H1 (cell line): ENCODE results near the gene CMIP. TPM values are rescaled to one million over a fixed set of nuclear protein-coding genes. Genes with fewer than 3 reads are reported as not detected.

Experiments
- CTCF ChIA-PET: fragments of 300-600 bp; sonication (Branson Sonifier 250); formaldehyde crosslinking; loops from one replicate; lab custom pipeline; 2021; ENCODE audit not compliant: partially characterized antibody; lab: Charles Lee
- POLR2A ChIA-PET: fragments of 300-600 bp; sonication (Branson Sonifier 250); formaldehyde crosslinking; loops from one replicate; lab custom pipeline; 2021; ENCODE audit warnings: inconsistent platforms; ENCODE audit not compliant: partially characterized antibody; lab: Charles Lee
- DNase-seq, 2 experiments: peaks; one replicate each; pipeline versions ENCODE4 v3.0.0 to v3.0.0-alpha.2; 2010 to 2022; ENCODE audit warnings: low spot score in 2 of 2, low read depth in 1 of 2, mixed read lengths in 1 of 2
- FAIRE-seq: peaks from 2 replicates; lab custom pipeline; 2011; peaks lifted over from hg19 to GRCh38; lab: Jason Lieb, UNC
- H2AFZ ChIP-seq: 2 replicates; pipeline ENCODE4 v1.8.1; 2012; ENCODE audit warnings: low read length, inconsistent platforms
- H2AK5ac ChIP-seq: 2 replicates; pipeline ENCODE4 v1.6.1; 2013; ENCODE audit warnings: low read depth, low read length
- H2BK120ac ChIP-seq: replicated peaks from 2 replicates; pipeline ENCODE3; 2013; ENCODE audit warnings: low read depth, low read length, inconsistent platforms
- H2BK12ac ChIP-seq: 2 replicates; pipeline ENCODE4 v1.6.1; 2013; ENCODE audit warnings: low read depth, low read length
- H2BK15ac ChIP-seq: 2 replicates; pipeline ENCODE4 v1.6.1; 2013; ENCODE audit warnings: low read length
- H2BK20ac ChIP-seq: 2 replicates; pipeline ENCODE4 v1.6.1; 2013; ENCODE audit warnings: low read length
- H2BK5ac ChIP-seq: 2 replicates; pipeline ENCODE4 v1.6.1; 2013; ENCODE audit warnings: low read depth, low read length
- H3K14ac ChIP-seq: 2 replicates; pipeline ENCODE4 v1.6.1; 2013; ENCODE audit warnings: inconsistent platforms; ENCODE audit not compliant: insufficient read length
- H3K18ac ChIP-seq: 2 replicates; pipeline ENCODE4 v1.6.1; 2013; ENCODE audit warnings: low read length; ENCODE audit errors: extremely low read depth
- H3K23ac ChIP-seq: 2 replicates; pipeline ENCODE4 v1.6.1; 2013; ENCODE audit warnings: inconsistent platforms; ENCODE audit not compliant: insufficient read length
- H3K23me2 ChIP-seq: 2 replicates; pipeline ENCODE4 v1.6.1; 2013; ENCODE audit warnings: low read depth, low read length
- H3K27ac ChIP-seq: 2 replicates; pipeline ENCODE4 v1.6.1; 2011; ENCODE audit warnings: low read depth, low read length, inconsistent platforms
- H3K27me3 ChIP-seq, 4 experiments: replicated peaks in 1 of 4; 1 replicate in 1 of 4; 2 replicates in 3 of 4; pipeline versions ENCODE4 v1.6.1 to v1.8.1; 2011 to 2013; ENCODE audit warnings: low read length in 3 of 4, mild to moderate bottlenecking in 3 of 4, inconsistent platforms in 2 of 4, mixed read lengths in 2 of 4, moderate library complexity in 1 of 4; ENCODE audit not compliant: control insufficient read depth in 3 of 4, insufficient read depth in 3 of 4; ENCODE audit errors: extremely low read depth in 1 of 4
- H3K36me3 ChIP-seq, 4 experiments: 2 replicates each; pipeline versions ENCODE4 v1.6.1 to v1.8.1; 2011 to 2013; ENCODE audit warnings: mild to moderate bottlenecking in 4 of 4, low read length in 3 of 4, moderate library complexity in 2 of 4, control low read depth in 1 of 4, inconsistent platforms in 1 of 4; ENCODE audit not compliant: insufficient read depth in 4 of 4, control insufficient read depth in 2 of 4
- H3K4ac ChIP-seq: replicated peaks from 2 replicates; pipeline ENCODE3; 2013; ENCODE audit warnings: low read length, low read depth, mixed read lengths, inconsistent platforms; ENCODE audit not compliant: insufficient read length
- H3K4me1 ChIP-seq, 4 experiments: replicated peaks in 1 of 4; 1 replicate in 1 of 4; 2 replicates in 3 of 4; pipeline versions ENCODE4 v1.6.1 to v1.8.1; 2011 to 2013; ENCODE audit warnings: low read length in 3 of 4, inconsistent platforms in 2 of 4, mixed read lengths in 1 of 4; ENCODE audit not compliant: insufficient read depth in 4 of 4, control insufficient read depth in 3 of 4
- H3K4me2 ChIP-seq, 2 experiments: 2 replicates each; pipeline versions ENCODE4 v1.6.1 to v1.8.1; 2011 to 2013; ENCODE audit warnings: low read depth in 2 of 2, low read length in 2 of 2, control low read depth in 1 of 2, inconsistent platforms in 1 of 2, mild to moderate bottlenecking in 1 of 2; ENCODE audit not compliant: insufficient read depth in 1 of 2
- H3K4me3 ChIP-seq, 4 experiments: fragments of 200-600, 300-600 bp in 1 of 4; sonication (generic), shearing (Covaris generic), sonication (Bioruptor Twin) in 1 of 4; 2 replicates each; pipeline versions ENCODE4 v1.5.1 to v1.8.1; 2011 to 2016; ENCODE audit warnings: low read length in 4 of 4, low read depth in 3 of 4, control low read depth in 2 of 4, inconsistent platforms in 2 of 4, mild to moderate bottlenecking in 2 of 4, mixed read lengths in 1 of 4, moderate library complexity in 1 of 4; ENCODE audit not compliant: insufficient read depth in 2 of 4; ENCODE audit errors: extremely low read depth in 1 of 4
- H3K56ac ChIP-seq: replicated peaks from 2 replicates; pipeline ENCODE3; 2013; ENCODE audit warnings: low read depth, mild to moderate bottlenecking, mixed read lengths, low read length, inconsistent platforms; ENCODE audit not compliant: insufficient read length
- H3K79me1 ChIP-seq: 2 replicates; pipeline ENCODE4 v1.6.1; 2013; ENCODE audit warnings: low read depth, low read length, control low read depth
- H3K79me2 ChIP-seq, 2 experiments: 2 replicates each; pipeline versions ENCODE4 v1.6.1 to v1.8.1; 2012 to 2013; ENCODE audit warnings: low read length in 2 of 2, mild to moderate bottlenecking in 2 of 2, inconsistent platforms in 1 of 2; ENCODE audit not compliant: insufficient read depth in 2 of 2, control insufficient read depth in 1 of 2
- H3K9ac ChIP-seq, 4 experiments: replicated peaks in 1 of 4; 1 replicate in 1 of 4; 2 replicates in 3 of 4; pipeline versions ENCODE4 v1.6.1 to v1.8.1; 2011 to 2013; ENCODE audit warnings: low read depth in 3 of 4, low read length in 3 of 4, control low read depth in 2 of 4, mild to moderate bottlenecking in 2 of 4, moderate library complexity in 2 of 4, inconsistent platforms in 1 of 4; ENCODE audit errors: extremely low read depth in 1 of 4
- H3K9me3 ChIP-seq, 2 experiments: 2 replicates each; pipeline versions ENCODE4 v1.6.1 to v1.8.1; 2012 to 2013; ENCODE audit warnings: mild to moderate bottlenecking in 2 of 2, moderate library complexity in 2 of 2, control low read depth in 1 of 2, inconsistent platforms in 1 of 2, low read depth in 1 of 2, low read length in 1 of 2, mixed read lengths in 1 of 2; ENCODE audit not compliant: insufficient read depth in 2 of 2
- H4K20me1 ChIP-seq, 2 experiments: replicated peaks in 1 of 2; 2 replicates each; pipeline versions ENCODE3 to v1.8.1; 2011 to 2013; ENCODE audit warnings: inconsistent platforms in 2 of 2, low read length in 2 of 2, mild to moderate bottlenecking in 1 of 2; ENCODE audit not compliant: insufficient read depth in 2 of 2, control insufficient read depth in 1 of 2
- H4K5ac ChIP-seq: 2 replicates; pipeline ENCODE4 v1.6.1; 2013; ENCODE audit warnings: low read length, low read depth, mixed read lengths, inconsistent platforms; ENCODE audit not compliant: insufficient read length
- H4K8ac ChIP-seq: 2 replicates; pipeline ENCODE4 v1.8.0; 2013; ENCODE audit warnings: mild to moderate bottlenecking, moderate library complexity, low read length, inconsistent platforms; ENCODE audit not compliant: insufficient read depth; ENCODE audit errors: extremely low read depth
- H4K91ac ChIP-seq: replicated peaks from 2 replicates; pipeline ENCODE3; 2013; ENCODE audit warnings: low read length, mixed read lengths, inconsistent platforms; ENCODE audit not compliant: insufficient read length
- BACH1 ChIP-seq: IDR thresholded peaks from 2 replicates; pipeline ENCODE4 v1.6.1; 2012; ENCODE audit warnings: low read length, improper control_type of control experiment
- CREB1 ChIP-seq: IDR thresholded peaks from 2 replicates; pipeline ENCODE4 v1.6.1; 2012; ENCODE audit warnings: inconsistent platforms
- EZH2 ChIP-seq: fragments of 200-600 bp; sonication (generic); IDR thresholded peaks from 2 replicates; pipeline ENCODE4 v1.7.1; 2012; ENCODE audit warnings: low read depth, mild to moderate bottlenecking, moderate library complexity, low read length, inconsistent platforms; ENCODE audit not compliant: severe bottlenecking
- FOSL1 ChIP-seq: IDR thresholded peaks from 2 replicates; pipeline ENCODE4 v1.6.1; 2011; ENCODE audit warnings: mild to moderate bottlenecking, low read depth, low read length, moderate library complexity; ENCODE audit not compliant: insufficient read depth
- GABPA ChIP-seq: IDR thresholded peaks from 2 replicates; pipeline ENCODE4 v1.6.1; 2011; ENCODE audit warnings: mild to moderate bottlenecking, low read length, moderate library complexity, borderline replicate concordance; ENCODE audit not compliant: insufficient read depth
- HDAC6 ChIP-seq: IDR thresholded peaks from one replicate; pipeline ENCODE4 v1.7.1; 2012; ENCODE audit warnings: low read depth, mild to moderate bottlenecking, inconsistent platforms, low read length, moderate library complexity
- KDM4A ChIP-seq: IDR thresholded peaks from one replicate; pipeline ENCODE4 v1.7.1; 2012; ENCODE audit warnings: low read depth, mild to moderate bottlenecking, moderate library complexity, low read length, inconsistent platforms; ENCODE audit not compliant: severe bottlenecking
- KDM5A ChIP-seq: fragments of 200-600 bp; IDR thresholded peaks from 2 replicates; pipeline ENCODE4 v1.7.1; 2012; ENCODE audit warnings: mild to moderate bottlenecking, low read length, inconsistent platforms, mixed read lengths
- SAP30 ChIP-seq: fragments of 300-600 bp; sonication (generic); IDR thresholded peaks from 2 replicates; pipeline ENCODE4 v1.7.1; 2012; ENCODE audit warnings: low read length, moderate library complexity, mild to moderate bottlenecking, inconsistent platforms; ENCODE audit not compliant: insufficient read depth, insufficient replicate concordance
- SIX5 ChIP-seq: IDR thresholded peaks from 2 replicates; pipeline ENCODE4 v1.6.1; 2011; ENCODE audit warnings: mild to moderate bottlenecking, low read depth, low read length
- WGBS, 2 experiments: shearing (Covaris generic) in 1 of 2; methylation state at CpG; one replicate each; pipeline versions ENCODE4 v1.1.6 to v1.1.7; 2013 to 2015; ENCODE audit warnings: low lambda C conversion rate in 2 of 2, mixed read lengths in 2 of 2, inconsistent platforms in 1 of 2, low coverage in 1 of 2, missing lambda C conversion rate in 1 of 2; ENCODE audit not compliant: insufficient replicate concordance in 2 of 2, insufficient coverage in 1 of 2, insufficient read length in 1 of 2; ENCODE audit errors: extremely low coverage in 1 of 2, missing lambda C conversion rate in 1 of 2; 5-methylcytosine and 5-hydroxymethylcytosine counted together
- polyA plus RNA-seq, 7 experiments: library from polyadenylated mRNA; depleted of rRNA in 3 of 7; stranded (reverse) in 5 of 7; unstranded in 2 of 7; fragments of >200 nt in 5 of 7; fragments of 200-250 nt in 2 of 7; gene quantifications; 1 replicate in 5 of 7; 2 replicates in 1 of 7; 4 replicates in 1 of 7; pipeline versions ENCODE4 v1.2.1 to v1.2.3, GENCODE V29; 2011 to 2013; ENCODE audit warnings: missing spikeins in 2 of 7, mixed read lengths in 2 of 7
- total RNA-seq: library from RNA; stranded (reverse); fragmentation: NEBNext Ultra II Directional; extraction: Animal tissue kit (Norgen Biotek cat#: 25700); gene quantifications from 2 replicates; pipeline ENCODE4 v1.2.1, GENCODE V29; 2021
- TF ChIP-seq, protein P1 (sequence below): IDR thresholded peaks from 2 replicates; pipeline ENCODE4 v1.6.1; 2011; ENCODE audit warnings: low read length, improper control_type of control experiment

The CMIP gene
- total and polyA plus RNA-seq, 2 of the 8 experiments (the other 6 are each of a cell fraction or from before 2014, with no cell fraction given), result 7.9 to 53.2 TPM

DNA sequence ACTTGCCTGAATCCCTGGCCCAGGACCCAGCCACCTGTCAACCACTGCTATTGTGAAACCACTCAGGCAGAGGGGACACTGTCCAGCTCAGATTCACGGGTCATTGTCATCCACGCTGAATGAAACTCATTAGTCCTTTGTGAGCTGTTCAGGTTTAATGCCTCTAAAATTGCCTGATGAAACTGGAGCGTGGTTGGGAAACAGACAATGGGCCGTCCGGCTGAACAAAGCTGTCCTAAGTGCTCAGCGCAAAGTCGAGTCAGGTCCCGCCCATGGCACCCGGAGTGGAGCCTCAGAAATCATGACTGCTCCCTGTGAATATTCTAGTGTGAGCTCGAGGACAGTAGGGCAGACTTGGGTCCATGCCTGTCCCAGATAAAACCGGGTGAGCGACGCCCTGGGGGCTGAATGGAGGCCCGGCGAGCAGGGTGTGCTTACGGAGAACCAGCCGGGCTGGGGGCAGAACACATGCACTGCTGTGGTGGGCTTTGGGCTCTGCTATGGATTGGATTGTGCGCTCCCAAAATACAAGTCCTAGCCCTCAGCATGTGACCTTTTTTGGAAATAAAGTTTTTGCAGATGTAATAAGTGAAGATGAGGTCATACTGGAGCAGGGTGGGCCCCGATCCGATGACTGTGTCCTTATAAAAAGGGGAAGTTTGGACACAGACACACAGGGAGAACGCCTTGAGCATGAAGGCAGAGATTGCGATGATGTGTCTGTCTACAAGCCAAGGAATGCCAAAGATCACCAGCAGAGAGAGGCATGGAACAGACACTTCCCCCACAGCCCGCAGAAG is 12.9 kb upstream of the CMIP start:
- Histone ChIP-seq H2BK20ac (no peak overlapping the region), H3K79me2 (no peaks in the 10 kb centered on the region), H2BK15ac (no peak overlapping the region), H3K27me3 (no peaks in the 10 kb centered on the region), H4K5ac (no peak overlapping the region), H4K20me1 (no peaks in the 10 kb centered on the region), H2BK5ac (no peak overlapping the region), H3K23me2 (no peaks in the 10 kb centered on the region), H3K4me3 (no peak overlapping the region), H3K9me3 (no peaks in the 10 kb centered on the region), H2BK120ac (no peak overlapping the region), H4K8ac (no peak overlapping the region; the same call in 1 of the 2 replicates), H3K36me3 (no peaks in the 10 kb centered on the region), H3K23ac (no peak overlapping the region), H3K4me2 (no peak overlapping the region), H3K14ac (no peak overlapping the region), H3K79me1 (no peaks in the 10 kb centered on the region), H3K18ac (no peak overlapping the region), H2AFZ (no peak overlapping the region), H3K4me1 (peaks cover 0 to 9% (median under 1%) of the 10 kb centered on the region in 4 experiments; a peak in 3 of 7 replicates), H4K91ac (no peak overlapping the region), H2BK12ac (no peak overlapping the region), H3K56ac (no peak overlapping the region), H3K4ac (no peak overlapping the region), H3K27ac (no peak overlapping the region), H2AK5ac (no peak overlapping the region), H3K9ac (no peak overlapping the region)
- WGBS, 2 experiments, result 93% methylated on average over 23 of the region's 23 CpGs; no CpG with 5 or more reads in 1 of the 2 experiments
- POLR2A ChIA-PET, result interaction anchor here (0.6 to 1.7 kb wide), 3 partner anchors 13 to 1018 kb away, joined by 3 to 4 read pairs (median 4); partner anchors contain the start of gene CMIP
- DNase-seq (no peak), FAIRE-seq (no peak)
- CTCF ChIA-PET, result interaction anchor here (0.6 to 2.1 kb wide), 5 partner anchors 19 to 265 kb away, joined by 3 to 9 read pairs (median 3); no protein-coding TSS in a partner anchor
- TF ChIP-seq FOSL1 (no peak), KDM4A (no peak), GABPA (no peak), BACH1 (no peak), CREB1 (no peak), KDM5A (no peak), HDAC6 (no peak), SAP30 (no peak), SIX5 (no peak), EZH2 (no peak)
- TF ChIP-seq, protein P1, sequence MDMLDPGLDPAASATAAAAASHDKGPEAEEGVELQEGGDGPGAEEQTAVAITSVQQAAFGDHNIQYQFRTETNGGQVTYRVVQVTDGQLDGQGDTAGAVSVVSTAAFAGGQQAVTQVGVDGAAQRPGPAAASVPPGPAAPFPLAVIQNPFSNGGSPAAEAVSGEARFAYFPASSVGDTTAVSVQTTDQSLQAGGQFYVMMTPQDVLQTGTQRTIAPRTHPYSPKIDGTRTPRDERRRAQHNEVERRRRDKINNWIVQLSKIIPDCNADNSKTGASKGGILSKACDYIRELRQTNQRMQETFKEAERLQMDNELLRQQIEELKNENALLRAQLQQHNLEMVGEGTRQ, result no peak
